Measurements from ENCODE around the gene LACC1.
A peak's percentile ranks its signal among the peaks of the same experiment; 100 is the strongest.

LACC1 gene

GRCh38 chr13:43879755-43880181 lies at the start of gene LACC1:
TSS of gene LACC1 (plus strand) at chr13:43879904. CDS start at chr13:43880986, 1,082 bp downstream.
- DNase-seq (ENCODE audit: low spot score) = peak; percentile 67

GRCh38 chr13:43830497-43830881 lies 49.2 kb upstream of the LACC1 start:
- no peak for DNase-seq (ENCODE audit: low spot score)

DNA sequence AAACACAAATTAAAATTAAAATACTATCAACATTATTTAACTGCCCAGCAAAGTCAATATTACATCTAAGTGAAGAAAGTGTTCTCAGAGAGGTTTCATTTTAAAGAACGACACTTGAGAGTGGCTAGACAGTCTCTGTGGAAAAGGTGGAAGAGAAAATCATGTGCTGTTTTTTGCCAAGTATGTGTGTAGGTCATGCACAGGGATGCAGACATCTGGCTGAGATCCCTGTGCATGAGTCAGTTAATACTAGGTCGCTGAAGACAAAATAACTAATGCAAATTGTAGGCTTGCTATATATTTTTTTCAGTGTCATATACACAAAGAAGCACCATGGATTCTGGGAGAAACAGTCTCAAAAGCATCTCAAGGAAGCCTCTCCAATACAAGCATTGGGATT lies 48.6 kb upstream of the LACC1 start:
- no peak for DNase-seq (ENCODE audit: low spot score)

GRCh38 chr13:43835701-43836100 lies 44.0 kb upstream of the LACC1 start:
- no peak for DNase-seq (ENCODE audit: low spot score)

- no peak for DNase-seq (ENCODE audit: low spot score)
These were observed 40.8 kb upstream of the LACC1 start for GRCh38 chr13:43838909-43839308.

- no peak for DNase-seq (ENCODE audit: low spot score)
These were observed 33.1 kb upstream of the LACC1 start for GRCh38 chr13:43846496-43847158.

DNA sequence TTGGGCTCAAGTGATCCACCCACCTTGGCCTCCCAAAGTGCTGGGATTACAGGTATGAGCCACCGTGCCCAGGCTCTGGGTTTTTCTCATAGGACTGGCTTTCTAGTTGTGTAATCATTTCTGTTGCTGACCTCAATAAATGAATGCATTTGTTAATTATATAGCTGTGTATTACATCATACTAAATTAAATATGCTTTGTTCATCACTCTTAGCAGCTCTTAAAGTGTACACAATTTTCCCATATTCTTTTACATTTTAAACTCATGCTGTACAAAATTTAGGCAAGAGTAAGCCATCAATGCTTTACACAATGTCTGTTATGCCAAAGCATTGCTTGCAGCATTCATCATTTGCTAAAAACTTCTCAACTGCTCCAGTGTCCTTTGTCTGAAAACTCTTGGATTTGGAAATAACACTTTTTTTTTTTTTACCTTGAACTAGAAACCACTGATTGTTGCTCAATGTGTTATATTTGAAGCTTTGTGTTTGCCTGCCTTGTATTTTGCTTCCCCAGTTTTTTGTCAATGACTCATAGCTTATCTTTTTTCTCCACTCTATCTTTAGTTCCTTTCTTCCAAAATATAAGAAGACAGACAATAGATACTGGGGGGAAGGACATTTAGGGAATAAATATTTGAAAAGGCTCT lies 31.6 kb upstream of the LACC1 start:
- no peak for DNase-seq (ENCODE audit: low spot score)

GRCh38 chr13:43850873-43851272 lies 28.8 kb upstream of the LACC1 start:
- DNase-seq (ENCODE audit: low spot score) = no peak

DNA sequence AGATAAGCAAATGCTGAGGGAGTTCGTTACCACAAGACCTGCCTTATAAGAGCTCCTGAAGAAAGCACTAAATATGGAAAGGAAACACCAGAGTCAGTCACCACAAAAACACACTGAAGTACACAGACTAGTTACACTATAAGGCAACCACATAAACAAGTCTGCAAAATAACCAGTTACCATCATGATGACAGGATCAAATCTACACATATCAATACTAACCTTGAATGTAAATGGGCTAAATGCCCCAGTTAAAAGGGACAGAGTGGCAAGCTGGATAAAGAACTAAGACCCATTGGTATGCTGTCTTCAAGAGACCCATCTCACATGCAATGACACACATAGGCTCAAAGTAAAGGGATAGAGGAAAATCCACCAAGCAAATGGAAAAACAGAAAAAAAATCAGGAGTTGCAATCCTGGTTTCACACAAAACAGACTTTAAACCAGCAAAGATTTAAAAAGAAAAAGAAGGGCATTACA lies 26.7 kb upstream of the LACC1 start:
- DNase-seq (ENCODE audit: low spot score) = no peak

DNA sequence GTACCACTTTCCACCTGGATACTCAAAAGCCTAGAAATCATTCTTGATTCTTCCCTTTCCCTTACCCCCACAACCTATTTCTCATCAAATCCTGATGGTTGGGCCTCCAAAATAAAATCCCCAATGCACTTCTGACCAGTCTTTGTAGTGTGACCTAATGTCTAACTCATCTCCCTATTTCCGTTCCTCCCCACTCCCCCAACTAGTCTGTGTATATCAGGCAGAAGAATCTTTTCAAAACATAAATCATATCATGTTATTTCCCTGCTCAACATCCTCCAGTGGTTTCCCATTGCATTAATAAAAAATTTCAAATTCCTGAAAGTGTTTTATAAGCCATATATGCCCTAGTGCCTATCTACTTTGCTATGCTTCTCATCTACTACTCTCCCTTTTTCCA lies 17.8 kb upstream of the LACC1 start:
- DNase-seq (ENCODE audit: low spot score) = no peak

GRCh38 chr13:43864921-43865320 lies 14.8 kb upstream of the LACC1 start:
- no peak for DNase-seq (ENCODE audit: low spot score)

DNA sequence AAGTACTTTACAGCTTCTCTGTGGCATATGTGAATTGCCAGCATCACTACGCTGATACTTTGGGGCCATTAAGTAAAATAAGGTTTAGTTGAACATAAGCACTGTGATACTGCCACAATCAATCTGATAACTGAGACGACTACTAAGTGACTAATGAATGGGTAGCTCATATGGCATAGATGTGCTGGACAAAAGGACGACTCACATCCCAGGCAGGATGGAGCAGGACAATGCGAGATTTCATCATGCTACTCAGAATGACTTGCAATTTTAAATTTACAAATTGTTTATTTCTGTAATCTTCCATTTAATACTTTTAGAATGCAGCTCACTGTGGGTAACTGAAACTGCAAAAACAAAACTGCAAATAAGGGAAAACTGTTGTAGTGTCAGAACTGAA lies 13.8 kb upstream of the LACC1 start:
- DNase-seq (ENCODE audit: low spot score) = no peak

DNA sequence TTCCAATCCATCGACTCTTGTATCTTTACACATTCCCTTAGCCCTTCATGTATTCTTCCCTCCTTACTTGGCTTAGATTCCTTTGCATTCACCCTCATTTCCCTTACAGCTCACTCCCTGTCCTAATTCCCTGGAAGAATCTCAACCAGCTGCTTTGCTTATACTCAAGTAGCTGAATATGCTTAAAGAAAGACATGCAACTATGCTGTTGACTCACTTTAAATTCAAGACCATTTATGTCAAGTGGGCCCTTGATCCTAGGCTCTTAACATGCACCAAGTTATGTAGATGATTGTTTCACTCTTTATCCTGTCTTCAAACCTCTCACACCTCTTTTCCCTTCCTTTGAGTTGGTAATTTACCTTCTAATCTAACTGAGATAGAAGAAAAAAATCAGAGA lies 7.5 kb upstream of the LACC1 start:
- no peak for DNase-seq (ENCODE audit: low spot score)

GRCh38 chr13:43874504-43875092 lies 5.1 kb upstream of the LACC1 start:
- no peak for DNase-seq (ENCODE audit: low spot score)

- no peak for DNase-seq (ENCODE audit: low spot score)
These were observed 3.3 kb upstream of the LACC1 start for GRCh38 chr13:43876366-43876765.

DNA sequence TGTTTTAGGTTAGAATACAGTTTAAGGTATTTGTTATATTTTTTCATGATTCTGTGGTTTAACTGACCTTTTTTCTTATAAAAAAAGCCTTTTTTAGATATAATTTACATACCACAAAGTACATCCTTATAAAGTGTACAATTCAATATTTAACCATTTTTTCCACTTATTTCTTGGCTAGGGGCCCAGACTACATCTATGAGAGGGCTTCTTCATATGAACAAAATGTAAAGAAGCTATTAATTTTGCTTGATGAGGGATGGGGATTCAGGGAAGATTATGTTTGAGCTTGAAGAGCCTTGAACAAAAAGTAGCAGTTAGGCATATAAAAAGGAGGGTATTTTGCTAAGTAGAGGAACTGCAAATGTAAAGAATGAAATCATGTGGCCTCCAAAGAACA lies 2.4 kb upstream of the LACC1 start:
- DNase-seq (ENCODE audit: low spot score) = no peak

- no peak for DNase-seq (ENCODE audit: low spot score)
These were observed 1.9 kb upstream of the LACC1 start for GRCh38 chr13:43877766-43878165.

GRCh38 chr13:43878892-43879754 lies 581 bp upstream of the LACC1 start, which contains the start of gene CCDC122:
TSS of gene CCDC122 (minus strand) at chr13:43879740. CDS start at chr13:43869376, 10,364 bp downstream.
- DNase-seq (ENCODE audit: low spot score) = peak; percentile 87

- no peak for DNase-seq (ENCODE audit: low spot score)
These were observed 631 bp downstream of the LACC1 start for GRCh38 chr13:43880214-43880855.

GRCh38 chr13:43880926-43881325 lies 1.2 kb downstream of the LACC1 start:
- DNase-seq (ENCODE audit: low spot score) = no peak

DNA sequence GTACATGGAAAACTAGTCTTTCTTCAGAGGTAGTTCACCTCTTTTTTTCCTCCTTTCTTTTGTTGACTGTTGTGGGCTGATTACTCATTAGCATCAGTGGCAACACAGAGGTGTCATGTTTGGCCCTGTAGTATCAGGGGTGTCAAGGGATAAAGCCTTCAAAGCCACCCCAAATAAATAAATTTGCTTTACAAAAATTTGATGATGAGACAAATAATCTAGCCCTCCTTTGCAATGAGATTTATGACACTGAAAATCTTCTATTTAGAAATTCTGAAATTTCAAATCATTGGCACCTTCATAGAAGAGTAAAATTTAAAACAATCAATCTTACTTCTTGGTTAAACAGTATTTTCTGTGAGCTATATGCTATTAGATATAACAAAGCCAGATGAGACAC lies 1.9 kb downstream of the LACC1 start:
- DNase-seq (ENCODE audit: low spot score) = no peak

GRCh38 chr13:43883631-43884030 lies 3.9 kb downstream of the LACC1 start:
- no peak for DNase-seq (ENCODE audit: low spot score)
